NB4 (cell line): ENCODE measurements around the gene SYT13.

Source experiments
- DNase-seq: peaks from one replicate; pipeline ENCODE4 v3.0.0; 2010; ENCODE audit warnings: low read depth
- H3K4me3 ChIP-seq: one replicate; pipeline ENCODE4 v1.5.1; 2011; ENCODE audit warnings: mild to moderate bottlenecking, low read depth, low read length, moderate library complexity
- CTCF ChIP-seq: IDR thresholded peaks from one replicate; pipeline ENCODE4 v1.5.1; 2012; ENCODE audit warnings: low read depth, low read length
- MAX ChIP-seq: IDR thresholded peaks from 2 replicates; pipeline ENCODE4 v1.6.1; 2011; ENCODE audit warnings: low read depth, low read length
- MYC ChIP-seq: IDR thresholded peaks from 2 replicates; pipeline ENCODE4 v1.6.1; 2011; ENCODE audit warnings: low read depth, low read length
- POLR2A ChIP-seq: IDR thresholded peaks from 2 replicates; pipeline ENCODE4 v1.6.1; 2011; ENCODE audit warnings: mild to moderate bottlenecking; ENCODE audit not compliant: insufficient read length; ENCODE audit errors: extremely low read depth

The SYT13 gene

GRCh38 chr11:45332276-45332934 lies 46.3 kb upstream of the SYT13 start:
- no peak overlapping the region for H3K4me3 ChIP-seq
- DNase-seq, result peak; percentile 56
- peak; percentile 56 for TF ChIP-seq CTCF
- no peak for TF ChIP-seq MAX
- TF ChIP-seq MYC, result no peak
- no peak for TF ChIP-seq POLR2A

- TF ChIP-seq MYC (no peak), POLR2A (no peak), CTCF (no peak), MAX (no peak)
- no peak overlapping the region for H3K4me3 ChIP-seq
- DNase-seq, result no peak
These were observed 45.7 kb upstream of the SYT13 start for GRCh38 chr11:45331839-45332238.

GRCh38 chr11:45328726-45329125 lies 42.6 kb upstream of the SYT13 start:
- TF ChIP-seq MYC, result no peak
- TF ChIP-seq CTCF, result no peak
- TF ChIP-seq POLR2A, result no peak
- no peak overlapping the region for H3K4me3 ChIP-seq
- DNase-seq, result no peak

- TF ChIP-seq CTCF, result no peak
- TF ChIP-seq MYC, result no peak
- TF ChIP-seq MAX, result no peak
- TF ChIP-seq POLR2A, result no peak
These were observed 38.3 kb upstream of the SYT13 start for GRCh38 chr11:45324459-45324858.

GRCh38 chr11:45323601-45324249 lies 37.6 kb upstream of the SYT13 start:
- TF ChIP-seq MYC, result no peak
- no peak overlapping the region for H3K4me3 ChIP-seq
- no peak for DNase-seq

More at GRCh38 chr11:45324459-45324858, 38.3 kb upstream of the SYT13 start:
- H3K4me3 ChIP-seq, result no peak overlapping the region
- no peak for DNase-seq

- no peak for DNase-seq
- TF ChIP-seq CTCF, result no peak
- TF ChIP-seq MAX, result no peak
- no peak for TF ChIP-seq MYC
- no peak for TF ChIP-seq POLR2A
- H3K4me3 ChIP-seq, result no peak overlapping the region
These were observed 36.9 kb upstream of the SYT13 start for GRCh38 chr11:45322891-45323600.
